HepG2 (cell line): ENCODE results near the gene DNAJC13. TPM values are rescaled to one million over a fixed set of nuclear protein-coding genes. Genes with fewer than 3 reads are reported as not detected.

ENCODE experiments used
- FOXA3 ChIP-seq: IDR thresholded peaks from 2 replicates; pipeline ENCODE4 v1.6.1; 2016; ENCODE audit warnings: missing genetic modification reagents, missing compliant biosample characterization
- KDM3A ChIP-seq: IDR thresholded peaks from 2 replicates; pipeline ENCODE4 v1.6.1; 2018; ENCODE audit warnings: low read depth, missing compliant biosample characterization
- RBM22 ChIP-seq: fragments of 200-400 bp; formaldehyde crosslinking; optimal IDR thresholded peaks from 2 replicates; pipeline ENCODE3; 2017; ENCODE audit warnings: mild to moderate bottlenecking, low read length, moderate library complexity
- SMC3 ChIP-seq: IDR thresholded peaks from 2 replicates; pipeline ENCODE4 v1.6.1; 2011; ENCODE audit warnings: low read length, improper control_type of control experiment
- STAG1 ChIP-seq: sonication (generic); formaldehyde crosslinking; IDR thresholded peaks from 2 replicates; pipeline ENCODE4 v1.4.0; 2020; ENCODE audit warnings: missing genetic modification reagents
- TARDBP ChIP-seq: sonication (generic); formaldehyde crosslinking; IDR thresholded peaks from 2 replicates; pipeline ENCODE4 v1.8.0; 2022; ENCODE audit warnings: mild to moderate bottlenecking, missing genetic modification reagents
- ZNF275 ChIP-seq: sonication (generic); formaldehyde crosslinking; IDR thresholded peaks from 2 replicates; pipeline ENCODE4 v1.8.0; 2022; ENCODE audit warnings: missing genetic modification reagents, mild to moderate bottlenecking, inconsistent platforms, borderline replicate concordance
- ZNF296 ChIP-seq: sonication (generic); formaldehyde crosslinking; conservative IDR thresholded peaks from 2 replicates; pipeline ENCODE4 v1.5.0; 2020; ENCODE audit warnings: mild to moderate bottlenecking, missing genetic modification reagents
- ZNF703 ChIP-seq: sonication (generic); formaldehyde crosslinking; IDR thresholded peaks from 2 replicates; pipeline ENCODE4 v1.5.1; 2020; ENCODE audit warnings: missing genetic modification reagents, mild to moderate bottlenecking, moderate library complexity, borderline replicate concordance
- ZNF782 ChIP-seq: sonication (generic); formaldehyde crosslinking; IDR thresholded peaks from 2 replicates; pipeline ENCODE4 v1.4.0; 2020; ENCODE audit warnings: missing genetic modification reagents, mild to moderate bottlenecking, borderline replicate concordance
- ZNF839 ChIP-seq: sonication (generic); formaldehyde crosslinking; IDR thresholded peaks from 2 replicates; pipeline ENCODE4 v1.4.0; 2020; ENCODE audit warnings: missing genetic modification reagents, mild to moderate bottlenecking, borderline replicate concordance
- polyA plus RNA-seq, 8 experiments: library from polyadenylated mRNA; depleted of rRNA in 3 of 8; stranded (reverse) in 7 of 8; unstranded in 1 of 8; fragments of >200 nt; fragmentation: Illumina TruSeq in 4 of 8; extraction: Trizol in 4 of 8; gene quantifications; 2 replicates each; pipeline versions ENCODE4 v1.2.1 to v1.2.3, GENCODE V29; 2011 to 2016; ENCODE audit warnings: low read depth in 4 of 8, missing spikeins in 1 of 8, mixed read lengths in 1 of 8; ENCODE audit not compliant: insufficient read depth in 1 of 8
- total RNA-seq, 5 experiments: library from RNA; depleted of rRNA; stranded (reverse); fragments of >200 nt; fragmentation: Illumina TruSeq; extraction: Trizol; gene quantifications; 2 replicates each; pipeline ENCODE4 v1.2.3, GENCODE V29; 2016; ENCODE audit warnings: low read depth in 1 of 5
- TF ChIP-seq, protein P1 (sequence below): IDR thresholded peaks from 2 replicates; pipeline ENCODE4 v1.6.1; 2016; ENCODE audit warnings: missing compliant biosample characterization, missing genetic modification reagents, borderline replicate concordance

DNAJC13 gene
- total and polyA plus RNA-seq, 2 of the 13 experiments (the other 11 are each of a cell fraction or from before 2014, with no cell fraction given), result 9.1 to 26.2 TPM

DNA sequence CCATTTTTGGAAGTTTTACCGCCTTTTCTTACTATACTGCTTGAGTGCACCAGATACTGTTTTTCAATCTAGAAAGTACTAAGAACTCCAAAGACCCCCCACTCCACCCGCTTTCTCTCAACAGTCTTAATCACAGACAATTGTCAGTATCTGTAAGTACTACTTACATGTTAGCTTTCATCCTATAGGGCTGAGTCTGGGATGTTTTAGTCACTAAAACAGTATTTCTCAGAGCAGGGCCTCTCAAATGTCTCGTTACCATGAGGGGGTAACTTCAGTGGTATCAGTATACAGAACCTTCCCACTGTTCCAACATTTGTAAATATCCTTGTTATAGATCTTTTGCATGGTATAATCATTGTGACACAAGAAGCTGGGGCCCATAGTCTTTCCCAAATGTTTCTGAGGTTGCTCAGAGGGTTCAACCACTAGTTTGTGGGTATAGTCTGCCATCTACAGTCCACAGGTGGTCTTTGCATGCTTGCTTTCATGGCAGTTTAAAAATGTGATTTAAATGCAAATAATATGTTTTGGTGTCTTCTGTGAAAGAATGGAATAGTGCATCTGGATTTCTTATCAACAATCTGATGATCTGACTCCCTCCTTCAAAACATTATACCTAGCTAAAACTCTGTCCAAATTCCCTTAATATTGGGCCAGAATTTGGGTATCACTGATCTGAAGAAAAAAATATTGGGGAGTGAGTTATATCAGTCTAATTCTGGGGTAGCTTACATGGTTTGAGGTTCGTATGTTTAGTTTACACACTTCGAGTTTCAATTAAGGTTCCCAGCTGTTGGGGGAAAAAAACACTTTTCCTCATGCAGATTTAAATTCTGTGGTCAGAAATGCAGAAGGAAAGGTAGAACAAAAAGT is 18.0 kb upstream of the DNAJC13 start (continued):
- no peak for TF ChIP-seq ZNF275 (CRISPR knock-in tag)
- peak; percentile 75 for TF ChIP-seq SMC3
- no peak for TF ChIP-seq FOXA3 (CRISPR knock-in tag)
- TF ChIP-seq RBM22, result no peak
- TF ChIP-seq KDM3A (CRISPR knock-in tag), result no peak
- TF ChIP-seq, protein P1, sequence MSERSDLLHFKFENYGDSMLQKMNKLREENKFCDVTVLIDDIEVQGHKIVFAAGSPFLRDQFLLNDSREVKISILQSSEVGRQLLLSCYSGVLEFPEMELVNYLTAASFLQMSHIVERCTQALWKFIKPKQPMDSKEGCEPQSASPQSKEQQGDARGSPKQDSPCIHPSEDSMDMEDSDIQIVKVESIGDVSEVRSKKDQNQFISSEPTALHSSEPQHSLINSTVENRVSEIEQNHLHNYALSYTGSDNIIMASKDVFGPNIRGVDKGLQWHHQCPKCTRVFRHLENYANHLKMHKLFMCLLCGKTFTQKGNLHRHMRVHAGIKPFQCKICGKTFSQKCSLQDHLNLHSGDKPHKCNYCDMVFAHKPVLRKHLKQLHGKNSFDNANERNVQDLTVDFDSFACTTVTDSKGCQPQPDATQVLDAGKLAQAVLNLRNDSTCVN (CRISPR knock-in tag), result no peak
- TF ChIP-seq ZNF703 (CRISPR knock-in tag), result no peak
- TF ChIP-seq STAG1 (CRISPR knock-in tag), result peak; percentile 83
- TF ChIP-seq ZNF296 (CRISPR knock-in tag), result no peak
- TF ChIP-seq ZNF782 (CRISPR knock-in tag), result no peak
- no peak for TF ChIP-seq ZNF839 (CRISPR knock-in tag)
- TF ChIP-seq TARDBP (CRISPR knock-in tag), result no peak
